ENCODE results near the gene ZNRF2.
A peak's percentile ranks its signal among the peaks of the same experiment; 100 is the strongest.

ZNRF2 gene

DNA sequence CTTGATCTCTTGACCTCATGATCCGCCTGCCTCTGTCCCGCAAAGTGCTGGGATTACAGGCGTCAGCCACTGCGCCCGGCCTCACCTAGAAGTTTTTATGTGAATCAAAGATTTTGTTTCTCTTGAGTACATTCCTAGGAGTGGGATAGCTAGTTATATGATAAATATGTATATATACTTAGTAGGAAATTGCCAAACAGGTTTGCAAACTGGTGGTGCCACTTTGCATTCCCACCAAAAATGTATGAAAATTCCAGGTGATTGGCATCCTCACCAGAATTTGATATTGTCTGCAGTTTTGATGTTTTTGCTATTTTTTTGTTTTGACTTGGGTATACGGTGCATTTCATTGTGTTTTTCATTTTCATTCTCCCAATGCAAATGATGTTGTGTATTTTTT is 107.4 kb downstream of the ZNRF2 start:
- FAIRE-seq (peak; percentile 40), DNase-seq (ENCODE audit: insufficient read length, low spot score) (no peak)

- DNase-seq (ENCODE audit: insufficient read length, low spot score), result no peak
- no peak for FAIRE-seq
These were observed 111.3 kb downstream of the ZNRF2 start for GRCh38 chr7:30395676-30396075.

- no peak for DNase-seq (ENCODE audit: insufficient read length, low spot score)
- no peak for FAIRE-seq
These were observed 112.0 kb downstream of the ZNRF2 start for GRCh38 chr7:30396389-30396788.

DNA sequence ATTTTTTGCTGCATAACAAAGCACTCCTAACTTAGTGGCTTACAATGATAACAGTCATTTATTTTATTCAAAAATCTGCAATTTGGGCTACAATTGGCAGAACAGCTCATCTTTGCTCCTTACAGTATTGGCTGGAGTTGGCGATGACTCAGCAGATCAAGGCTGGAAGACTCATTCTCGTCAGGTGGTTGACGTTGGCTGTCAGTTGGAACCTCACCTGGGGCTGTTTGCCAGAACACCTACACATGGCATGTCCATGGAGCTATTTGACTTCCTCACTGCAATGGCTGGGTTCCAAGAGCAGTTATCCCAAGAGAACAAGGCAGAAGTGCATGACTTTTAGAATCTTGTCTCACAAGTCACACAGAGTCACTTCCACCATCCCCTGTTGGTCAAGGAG is 119.1 kb downstream of the ZNRF2 start:
- no peak for DNase-seq (ENCODE audit: insufficient read length, low spot score)
- FAIRE-seq, result no peak

DNA sequence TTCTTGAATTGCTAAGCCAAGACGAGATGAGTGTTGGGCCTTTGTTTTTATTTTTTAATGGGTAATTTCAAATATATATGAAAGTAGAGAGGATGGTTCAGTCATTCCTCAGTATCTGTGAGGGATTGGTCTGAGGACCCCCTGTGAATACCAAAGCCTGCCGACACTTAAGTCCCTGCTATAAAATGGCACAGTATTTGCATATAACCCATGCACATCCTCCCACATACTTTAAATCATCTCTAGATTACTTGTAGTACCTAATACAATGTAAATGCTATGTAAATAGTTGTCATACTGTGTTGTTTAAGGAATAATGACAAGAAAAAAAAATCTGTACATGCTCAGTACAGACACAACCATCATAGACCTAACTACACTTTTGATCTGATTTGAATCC is 120.8 kb downstream of the ZNRF2 start:
- DNase-seq (ENCODE audit: insufficient read length, low spot score) (no peak), FAIRE-seq (no peak)

DNA sequence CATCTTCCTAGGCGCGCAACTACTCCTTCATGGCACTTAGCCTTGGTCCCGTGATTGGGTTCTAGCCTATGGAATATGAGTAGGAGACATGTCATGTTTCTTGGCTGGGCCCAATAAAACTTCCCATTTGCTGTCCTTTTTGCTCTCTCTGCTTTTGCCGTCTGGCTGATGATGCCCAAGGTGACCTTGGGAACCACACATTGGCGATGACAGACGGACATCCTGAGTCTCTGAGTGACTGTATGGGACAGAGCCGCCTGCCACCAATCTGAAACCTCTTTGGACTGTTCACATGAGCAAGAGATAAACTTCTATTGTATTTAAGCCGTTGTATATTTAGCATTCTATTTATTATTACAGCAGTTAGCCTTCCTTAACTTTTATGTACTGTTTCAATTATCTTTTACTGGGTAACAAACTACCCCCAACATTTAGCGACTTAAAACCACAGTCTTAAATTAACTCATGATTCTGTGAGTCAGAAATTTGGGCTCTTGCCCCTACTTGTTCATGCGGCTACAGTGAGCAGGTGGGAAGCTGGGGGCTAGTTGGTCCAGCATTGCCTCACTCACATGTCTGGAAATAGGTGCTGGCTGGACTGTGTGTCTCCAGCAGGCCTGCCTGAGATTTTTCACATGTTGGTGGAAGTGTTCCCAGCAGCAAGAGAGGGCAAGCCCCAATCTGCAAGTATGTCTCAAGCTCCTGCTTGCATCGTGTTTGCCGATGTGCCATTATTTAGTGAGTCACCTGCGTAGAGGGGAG is 122.4 kb downstream of the ZNRF2 start:
- FAIRE-seq, result no peak
- DNase-seq (ENCODE audit: insufficient read length, low spot score), result no peak

- DNase-seq (ENCODE audit: insufficient read length, low spot score), result no peak
- no peak for FAIRE-seq
These were observed 126.8 kb downstream of the ZNRF2 start for GRCh38 chr7:30411173-30411572.

GRCh38 chr7:30411897-30412296 is 127.5 kb downstream of the ZNRF2 start:
- DNase-seq (ENCODE audit: insufficient read length, low spot score), result no peak
- FAIRE-seq, result no peak

GRCh38 chr7:30412782-30413504 is 128.5 kb downstream of the ZNRF2 start:
- peak; percentile 80 for FAIRE-seq
- DNase-seq (ENCODE audit: insufficient read length, low spot score), result no peak

- FAIRE-seq, result no peak
These were observed 129.5 kb downstream of the ZNRF2 start for GRCh38 chr7:30413864-30414263.

More at GRCh38 chr7:30413864-30414263, 129.5 kb downstream of the ZNRF2 start:
- DNase-seq (ENCODE audit: insufficient read length, low spot score), result no peak

All from GM19239 (cell line).